ENCODE data around the gene PCDH15.
"Not testable (repeated sequence)": the region's sequence is repeated elsewhere in the genome, so short reads cannot be mapped to it uniquely, and the experiment has no call there.

The PCDH15 gene

GRCh38 chr10:54577682-54578081 lies 223.3 kb downstream of the PCDH15 start:
- in situ Hi-C loops (cut with HindIII; ENCODE audit: low sequenced_read_pairs) = no loop called here

- in situ Hi-C loops (cut with HindIII; ENCODE audit: low sequenced_read_pairs) = no loop called here
These were observed 224.5 kb downstream of the PCDH15 start for GRCh38 chr10:54576541-54576940.

GRCh38 chr10:54559498-54559897 lies 241.5 kb downstream of the PCDH15 start:
- in situ Hi-C loops (cut with HindIII; ENCODE audit: low sequenced_read_pairs) = no loop called here

GRCh38 chr10:54554028-54554427 lies 247.0 kb downstream of the PCDH15 start:
- in situ Hi-C loops (cut with HindIII; ENCODE audit: low sequenced_read_pairs) = no loop called here

- in situ Hi-C loops (cut with HindIII; ENCODE audit: low sequenced_read_pairs) = no loop called here
These were observed 251.0 kb downstream of the PCDH15 start for GRCh38 chr10:54550016-54550415.

- in situ Hi-C loops (cut with HindIII; ENCODE audit: low sequenced_read_pairs) = no loop called here
These were observed 269.7 kb downstream of the PCDH15 start for GRCh38 chr10:54531296-54531695.

GRCh38 chr10:54530299-54530698 lies 270.7 kb downstream of the PCDH15 start:
- in situ Hi-C loops (cut with HindIII; ENCODE audit: low sequenced_read_pairs) = no loop called here

GRCh38 chr10:54525816-54526215 lies 275.2 kb downstream of the PCDH15 start:
- in situ Hi-C loops (cut with HindIII; ENCODE audit: low sequenced_read_pairs) = no loop called here

GRCh38 chr10:54515244-54515643 lies 285.8 kb downstream of the PCDH15 start:
- in situ Hi-C loops (cut with HindIII; ENCODE audit: low sequenced_read_pairs) = not testable (repeated sequence)

GRCh38 chr10:54503863-54504262 lies 297.2 kb downstream of the PCDH15 start:
- in situ Hi-C loops (cut with HindIII; ENCODE audit: low sequenced_read_pairs) = no loop called here

GRCh38 chr10:54501929-54502328 lies 299.1 kb downstream of the PCDH15 start:
- in situ Hi-C loops (cut with HindIII; ENCODE audit: low sequenced_read_pairs) = no loop called here

GRCh38 chr10:54496852-54497251 lies 304.2 kb downstream of the PCDH15 start:
- in situ Hi-C loops (cut with HindIII; ENCODE audit: low sequenced_read_pairs) = no loop called here

GRCh38 chr10:54487743-54488142 lies 313.3 kb downstream of the PCDH15 start:
- in situ Hi-C loops (cut with HindIII; ENCODE audit: low sequenced_read_pairs) = no loop called here

GRCh38 chr10:54485971-54486370 lies 315.1 kb downstream of the PCDH15 start:
- in situ Hi-C loops (cut with HindIII; ENCODE audit: low sequenced_read_pairs) = no loop called here

GRCh38 chr10:54484186-54484585 lies 316.8 kb downstream of the PCDH15 start:
- in situ Hi-C loops (cut with HindIII; ENCODE audit: low sequenced_read_pairs) = no loop called here

GRCh38 chr10:54478601-54479000 lies 322.4 kb downstream of the PCDH15 start:
- in situ Hi-C loops (cut with HindIII; ENCODE audit: low sequenced_read_pairs) = no loop called here

- in situ Hi-C loops (cut with HindIII; ENCODE audit: low sequenced_read_pairs) = no loop called here
These were observed 323.3 kb downstream of the PCDH15 start for GRCh38 chr10:54477738-54478137.

GRCh38 chr10:54470324-54470631 lies 330.8 kb downstream of the PCDH15 start:
- in situ Hi-C loops (cut with HindIII; ENCODE audit: low sequenced_read_pairs) = no loop called here

- in situ Hi-C loops (cut with HindIII; ENCODE audit: low sequenced_read_pairs) = no loop called here
These were observed 331.3 kb downstream of the PCDH15 start for GRCh38 chr10:54469587-54470323.

GRCh38 chr10:54454271-54454670 lies 346.8 kb downstream of the PCDH15 start:
- in situ Hi-C loops (cut with HindIII; ENCODE audit: low sequenced_read_pairs) = no loop called here

- in situ Hi-C loops (cut with HindIII; ENCODE audit: low sequenced_read_pairs) = no loop called here
These were observed 352.0 kb downstream of the PCDH15 start for GRCh38 chr10:54449056-54449455.

GRCh38 chr10:54444170-54444569 lies 356.9 kb downstream of the PCDH15 start:
- in situ Hi-C loops (cut with HindIII; ENCODE audit: low sequenced_read_pairs) = no loop called here

GRCh38 chr10:54441275-54441674 lies 359.8 kb downstream of the PCDH15 start:
- in situ Hi-C loops (cut with HindIII; ENCODE audit: low sequenced_read_pairs) = no loop called here

All from DLD1 (cell line).